HG02759 (cell line): Measurements from ENCODE around the gene CWC27.

Experiments used
- ATAC-seq: cut with Tn5 transposase; IDR thresholded peaks from one replicate; pipeline ENCODE4 v1.9.1; 2021; ENCODE audit warnings: mild to moderate bottlenecking, moderate library complexity; ENCODE audit not compliant: unreplicated experiment

Gene CWC27

DNA sequence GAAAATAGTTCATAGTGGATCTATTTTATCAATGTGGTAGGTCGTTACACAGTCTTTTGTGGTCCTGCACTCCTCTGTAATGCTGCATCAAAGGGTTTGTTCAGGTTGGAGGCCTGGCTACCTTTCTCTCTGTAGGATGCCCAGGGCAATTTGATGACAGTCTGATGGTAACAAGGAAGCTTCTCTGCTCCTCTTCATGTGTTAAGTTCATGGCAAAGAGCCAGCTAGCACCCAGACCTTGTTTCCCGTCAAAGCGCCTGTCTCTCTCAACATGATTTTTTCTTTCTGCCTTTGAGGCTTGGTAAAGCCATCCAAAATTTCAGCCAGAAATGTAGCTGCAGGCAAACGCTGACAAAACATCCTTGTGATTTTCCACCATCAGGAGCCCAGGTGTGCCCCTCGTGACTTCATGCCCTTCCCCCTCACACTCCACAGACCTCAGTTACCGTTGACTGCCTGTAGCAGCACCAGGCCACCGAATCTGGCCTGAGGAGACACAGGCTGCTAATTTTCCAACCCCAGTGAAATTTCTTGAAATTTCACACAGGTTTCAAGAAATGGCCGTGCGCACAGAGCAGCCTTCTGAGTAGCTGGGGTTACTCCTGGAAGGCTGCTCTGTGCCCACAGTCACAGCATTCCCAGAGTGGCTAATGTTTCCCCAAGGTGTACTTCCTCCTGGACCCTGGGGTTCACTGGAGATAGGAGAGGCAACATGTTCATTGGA is 292.7 kb downstream of the CWC27 start:
- ATAC-seq: peak; percentile 73

GRCh38 chr5:65061974-65062353 is 293.2 kb downstream of the CWC27 start:
- ATAC-seq: peak; percentile 27

DNA sequence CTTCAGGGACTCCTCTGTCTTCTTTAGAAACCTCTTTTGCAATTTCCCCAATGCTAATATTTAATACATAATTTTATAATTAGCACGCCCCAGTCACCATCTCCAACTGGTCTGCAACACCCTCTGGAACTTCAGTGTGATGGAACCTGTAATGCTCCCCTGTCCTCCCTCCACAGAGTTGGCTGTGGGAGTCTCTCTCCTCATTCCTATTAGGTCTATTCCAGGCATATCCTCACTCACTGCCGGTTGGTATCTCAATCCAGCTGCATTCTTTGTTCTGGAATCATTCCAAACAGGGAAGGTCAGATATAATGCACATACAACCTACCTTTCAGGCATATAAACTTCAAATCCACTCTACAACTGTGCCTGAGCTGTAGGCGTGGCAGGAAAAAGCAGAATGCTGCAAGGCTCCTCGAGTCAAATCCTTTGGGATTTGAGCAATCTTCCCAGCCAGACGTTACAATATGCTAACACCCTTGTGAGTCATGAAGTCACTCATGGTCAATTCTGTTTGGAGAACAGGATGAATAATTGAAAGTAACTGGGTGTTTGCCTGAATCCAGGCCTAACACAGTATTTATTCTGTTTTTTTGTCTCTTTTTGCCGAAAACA is 293.8 kb downstream of the CWC27 start:
- ATAC-seq: no peak

GRCh38 chr5:65065001-65065511 is 296.3 kb downstream of the CWC27 start:
- no peak for ATAC-seq

- peak; percentile 64 for ATAC-seq
Measured at GRCh38 chr5:65066387-65067146, 297.8 kb downstream of the CWC27 start.

DNA sequence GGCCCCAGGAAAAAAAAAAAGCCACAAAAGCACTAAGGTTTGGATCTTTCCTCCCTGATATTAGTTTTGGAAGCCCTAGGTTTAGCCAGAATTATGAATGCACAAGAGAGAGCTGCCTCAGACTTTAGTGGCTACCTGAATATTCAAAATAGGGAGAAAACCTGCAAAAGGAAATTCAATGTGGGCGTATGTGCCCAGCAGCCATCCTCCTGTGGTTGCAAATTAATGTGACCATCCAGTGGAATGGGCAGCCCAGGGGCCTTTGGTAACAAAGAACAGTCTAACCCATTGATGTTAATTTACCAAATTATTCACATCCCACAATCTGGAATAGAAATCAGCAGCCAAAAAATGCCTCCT is 298.4 kb downstream of the CWC27 start:
- ATAC-seq: no peak
